Activated naive CD8-positive, alpha-beta T cell treated with anti-CD3 and anti-CD28 coated beads for 36 hours (primary cell): ENCODE results near the gene LRP1B. TPM values are rescaled to one million over a fixed set of nuclear protein-coding genes. Genes with fewer than 3 reads are reported as not detected.

ENCODE experiments used
- DNase-seq: peaks from one replicate; pipeline ENCODE4 v3.0.0; 2021
- H3K27ac Mint-ChIP-seq: one replicate; pipeline ENCODE4 v1.8.0; 2022; ENCODE audit warnings: mild to moderate bottlenecking, moderate library complexity, mixed read lengths
- H3K27me3 Mint-ChIP-seq: one replicate; pipeline ENCODE4 v1.8.0; 2022; ENCODE audit warnings: mild to moderate bottlenecking, mixed read lengths
- H3K36me3 Mint-ChIP-seq: one replicate; pipeline ENCODE4 v1.8.0; 2021; ENCODE audit warnings: mild to moderate bottlenecking, mixed read lengths
- H3K4me1 Mint-ChIP-seq: one replicate; pipeline ENCODE4 v1.8.0; 2021; ENCODE audit warnings: mixed read lengths
- H3K4me3 Mint-ChIP-seq: one replicate; pipeline ENCODE4 v1.8.0; 2022; ENCODE audit warnings: mild to moderate bottlenecking, moderate library complexity, mixed read lengths
- H3K9me3 Mint-ChIP-seq: one replicate; pipeline ENCODE4 v1.8.0; 2022; ENCODE audit warnings: mixed read lengths
- total RNA-seq, 2 experiments: library from RNA; stranded (reverse); gene quantifications; one replicate each; pipeline ENCODE4 v1.2.3, GENCODE V29; 2021

Gene LRP1B
- total RNA-seq, 2 experiments from 2014 or later, result not detected

GRCh38 chr2:140262908-140263307, 1867.9 kb downstream of the LRP1B start:
- Mint-ChIP-seq H3K27ac (no peak overlapping the region), H3K9me3 (peaks cover 6% of the 10 kb centered on the region), H3K4me1 (no peaks in the 10 kb centered on the region), H3K27me3 (no peaks in the 10 kb centered on the region), H3K36me3 (no peaks in the 10 kb centered on the region), H3K4me3 (no peak overlapping the region)
- no peak for DNase-seq

DNA sequence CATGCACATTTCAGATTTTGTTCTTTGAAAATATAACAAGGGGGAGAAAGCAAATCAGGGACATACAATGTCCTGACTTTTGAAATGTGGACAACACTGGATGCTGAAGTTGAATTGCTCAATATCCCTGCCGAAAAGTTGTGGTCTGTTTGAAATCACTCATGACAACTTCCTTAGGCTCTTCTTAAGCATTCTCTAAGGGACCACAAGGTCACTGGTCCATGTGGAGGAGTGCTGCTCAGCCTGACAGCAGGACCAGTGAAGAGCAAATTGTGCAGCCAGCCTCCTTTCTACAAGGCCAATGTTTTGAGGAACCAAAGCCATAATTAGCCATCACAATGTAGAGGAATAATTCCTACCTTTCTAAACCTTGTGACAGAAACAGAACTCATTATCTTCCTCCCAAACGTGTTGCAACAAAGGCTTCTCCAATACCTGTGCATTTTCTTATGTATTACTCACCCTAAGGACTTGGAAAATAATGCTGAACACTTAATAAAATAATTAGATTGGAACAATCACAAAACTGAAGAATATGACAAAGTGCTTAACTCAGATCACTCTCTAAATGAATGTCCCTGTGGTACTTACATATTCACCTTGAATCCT, 1873.0 kb downstream of the LRP1B start:
- Mint-ChIP-seq H3K27ac (no peak overlapping the region), H3K9me3 (peaks cover 2% of the 10 kb centered on the region), H3K27me3 (no peaks in the 10 kb centered on the region), H3K4me1 (no peaks in the 10 kb centered on the region), H3K36me3 (no peaks in the 10 kb centered on the region), H3K4me3 (no peak overlapping the region)
- DNase-seq, result no peak

GRCh38 chr2:140256080-140256479, 1874.7 kb downstream of the LRP1B start:
- H3K9me3 Mint-ChIP-seq, result peaks cover 2% of the 10 kb centered on the region
- no peaks in the 10 kb centered on the region for H3K36me3 Mint-ChIP-seq

GRCh38 chr2:140249821-140250220, 1881.0 kb downstream of the LRP1B start:
- Mint-ChIP-seq H3K4me3 (no peak overlapping the region), H3K27me3 (no peaks in the 10 kb centered on the region), H3K4me1 (no peaks in the 10 kb centered on the region), H3K36me3 (no peaks in the 10 kb centered on the region), H3K9me3 (no peaks in the 10 kb centered on the region), H3K27ac (no peak overlapping the region)
- DNase-seq, result no peak

More at GRCh38 chr2:140256080-140256479, 1874.7 kb downstream of the LRP1B start:
- Mint-ChIP-seq H3K4me3 (no peak overlapping the region), H3K27ac (no peak overlapping the region), H3K4me1 (no peaks in the 10 kb centered on the region), H3K27me3 (no peaks in the 10 kb centered on the region)
- no peak for DNase-seq

DNA sequence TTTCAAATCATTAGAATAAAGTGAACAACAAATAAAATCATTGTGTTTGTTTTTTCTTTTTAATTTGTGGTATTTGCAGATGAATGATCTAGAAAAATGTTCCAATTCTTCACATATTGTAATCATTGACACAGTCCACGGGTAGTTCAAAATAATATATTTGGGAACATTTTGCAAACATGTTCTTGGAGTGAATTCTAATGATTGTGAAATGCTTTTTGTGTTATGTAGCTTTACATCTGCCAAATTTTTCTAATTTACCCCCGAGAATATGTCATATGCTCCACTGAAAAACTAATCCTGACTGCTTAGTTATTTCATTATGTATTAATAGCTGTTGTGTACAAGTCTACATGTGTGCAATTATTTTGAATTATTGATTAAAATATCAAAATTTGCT, 1882.2 kb downstream of the LRP1B start:
- H3K36me3 Mint-ChIP-seq, result no peaks in the 10 kb centered on the region
- no peaks in the 10 kb centered on the region for H3K27me3 Mint-ChIP-seq
- H3K27ac Mint-ChIP-seq, result no peak overlapping the region
- no peaks in the 10 kb centered on the region for H3K4me1 Mint-ChIP-seq
- no peak for DNase-seq
- no peaks in the 10 kb centered on the region for H3K9me3 Mint-ChIP-seq
- H3K4me3 Mint-ChIP-seq, result no peak overlapping the region

GRCh38 chr2:140247451-140248195, 1883.2 kb downstream of the LRP1B start:
- H3K27ac Mint-ChIP-seq, result no peak overlapping the region
- H3K27me3 Mint-ChIP-seq, result no peaks in the 10 kb centered on the region
- H3K9me3 Mint-ChIP-seq, result no peaks in the 10 kb centered on the region

GRCh38 chr2:140246957-140247356, 1883.9 kb downstream of the LRP1B start:
- no peaks in the 10 kb centered on the region for H3K36me3 Mint-ChIP-seq
- DNase-seq, result no peak
- H3K4me1 Mint-ChIP-seq, result no peaks in the 10 kb centered on the region
- H3K9me3 Mint-ChIP-seq, result no peaks in the 10 kb centered on the region
- H3K27me3 Mint-ChIP-seq, result no peaks in the 10 kb centered on the region
- H3K4me3 Mint-ChIP-seq, result no peak overlapping the region
- no peak overlapping the region for H3K27ac Mint-ChIP-seq

More at GRCh38 chr2:140247451-140248195, 1883.2 kb downstream of the LRP1B start:
- Mint-ChIP-seq H3K36me3 (no peaks in the 10 kb centered on the region), H3K4me3 (no peak overlapping the region), H3K4me1 (no peaks in the 10 kb centered on the region)
- no peak for DNase-seq

- Mint-ChIP-seq H3K27ac (no peak overlapping the region), H3K4me1 (no peaks in the 10 kb centered on the region), H3K9me3 (no peaks in the 10 kb centered on the region), H3K36me3 (no peaks in the 10 kb centered on the region), H3K4me3 (no peak overlapping the region), H3K27me3 (no peaks in the 10 kb centered on the region)
- DNase-seq, result no peak
Measured at GRCh38 chr2:140246058-140246457, 1884.8 kb downstream of the LRP1B start.

DNA sequence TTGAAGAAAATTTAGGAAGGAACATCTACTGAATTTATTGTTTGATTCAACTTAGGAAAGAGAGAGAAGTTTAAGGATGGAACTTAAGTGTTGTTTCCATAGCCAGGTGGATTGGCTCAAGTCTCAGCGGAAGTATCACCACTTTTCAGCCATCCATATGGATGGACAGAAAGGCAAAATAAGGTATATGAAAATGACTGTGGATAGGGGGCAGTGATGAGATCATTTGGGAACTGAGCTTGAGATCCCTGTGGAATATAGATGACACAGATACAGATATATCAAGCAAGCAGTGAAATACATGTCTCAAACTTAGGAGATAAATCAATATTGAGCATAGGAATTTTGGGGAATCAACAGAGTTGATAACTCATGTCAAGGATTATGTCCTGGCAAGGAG, 1887.9 kb downstream of the LRP1B start:
- no peak for DNase-seq
- Mint-ChIP-seq H3K4me3 (no peak overlapping the region), H3K4me1 (no peaks in the 10 kb centered on the region), H3K36me3 (no peaks in the 10 kb centered on the region), H3K27me3 (no peaks in the 10 kb centered on the region), H3K27ac (no peak overlapping the region), H3K9me3 (no peaks in the 10 kb centered on the region)

DNA sequence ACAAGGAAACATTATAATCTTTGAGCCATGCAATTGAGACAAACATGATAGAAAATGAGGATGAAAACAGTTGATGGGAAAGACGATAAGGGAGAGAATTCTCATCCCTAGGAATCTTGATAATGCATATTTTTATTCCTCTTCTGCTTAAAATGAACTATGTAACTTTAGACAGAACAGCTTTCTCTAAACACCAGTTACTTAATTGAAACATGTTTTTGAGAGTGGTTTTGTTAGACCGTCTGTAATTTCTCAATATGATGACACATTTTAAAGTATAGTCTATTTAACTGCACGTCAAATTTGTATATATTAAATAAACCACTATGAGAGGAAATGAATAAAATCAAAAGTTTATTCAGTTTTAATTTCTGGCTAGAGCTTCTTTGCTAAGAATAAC, 1896.7 kb downstream of the LRP1B start:
- DNase-seq, result no peak
- Mint-ChIP-seq H3K27me3 (no peaks in the 10 kb centered on the region), H3K4me3 (no peak overlapping the region), H3K9me3 (peaks cover 2% of the 10 kb centered on the region), H3K27ac (no peak overlapping the region), H3K4me1 (no peaks in the 10 kb centered on the region), H3K36me3 (no peaks in the 10 kb centered on the region)

GRCh38 chr2:140210963-140211362, 1919.9 kb downstream of the LRP1B start:
- H3K4me1 Mint-ChIP-seq, result no peaks in the 10 kb centered on the region
- no peaks in the 10 kb centered on the region for H3K27me3 Mint-ChIP-seq
- DNase-seq, result no peak
- H3K36me3 Mint-ChIP-seq, result no peaks in the 10 kb centered on the region
- peaks cover 6% of the 10 kb centered on the region for H3K9me3 Mint-ChIP-seq
- no peak overlapping the region for H3K27ac Mint-ChIP-seq
- no peak overlapping the region for H3K4me3 Mint-ChIP-seq

GRCh38 chr2:140205093-140205492, 1925.7 kb downstream of the LRP1B start:
- no peak for DNase-seq
- no peaks in the 10 kb centered on the region for H3K27me3 Mint-ChIP-seq
- H3K27ac Mint-ChIP-seq, result no peak overlapping the region
- H3K4me3 Mint-ChIP-seq, result no peak overlapping the region
- no peaks in the 10 kb centered on the region for H3K36me3 Mint-ChIP-seq
- peaks cover 2% of the 10 kb centered on the region for H3K9me3 Mint-ChIP-seq
- peaks cover 3% of the 10 kb centered on the region for H3K4me1 Mint-ChIP-seq

GRCh38 chr2:140203347-140203746, 1927.5 kb downstream of the LRP1B start:
- Mint-ChIP-seq H3K27me3 (no peaks in the 10 kb centered on the region), H3K9me3 (peaks cover 2% of the 10 kb centered on the region), H3K36me3 (no peaks in the 10 kb centered on the region), H3K4me3 (no peak overlapping the region), H3K4me1 (peaks cover 3% of the 10 kb centered on the region), H3K27ac (no peak overlapping the region)
- DNase-seq, result no peak

DNA sequence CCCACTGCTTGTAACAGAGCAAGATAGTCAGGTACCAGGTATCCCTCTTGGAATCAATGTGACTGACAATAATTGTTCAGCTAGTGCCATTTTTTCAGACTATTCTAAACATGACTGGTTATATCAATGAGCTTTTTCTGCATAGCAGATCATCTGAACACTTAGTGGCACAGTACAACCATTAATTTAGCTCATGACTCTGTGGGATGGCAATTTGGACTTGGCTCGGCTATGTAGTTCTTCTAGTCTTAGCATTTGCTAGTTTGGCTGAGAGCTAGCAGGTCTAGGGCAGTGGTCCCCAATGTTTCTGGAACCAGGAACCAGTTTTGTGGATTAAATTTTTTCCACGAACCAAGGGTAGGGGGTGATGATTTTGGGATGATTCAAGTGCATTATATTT, 1929.2 kb downstream of the LRP1B start:
- H3K36me3 Mint-ChIP-seq, result no peaks in the 10 kb centered on the region
- peaks cover 3% of the 10 kb centered on the region for H3K4me1 Mint-ChIP-seq
- DNase-seq, result no peak
- no peaks in the 10 kb centered on the region for H3K27me3 Mint-ChIP-seq
- H3K27ac Mint-ChIP-seq, result no peak overlapping the region
- H3K4me3 Mint-ChIP-seq, result no peak overlapping the region
- H3K9me3 Mint-ChIP-seq, result peaks cover 2% of the 10 kb centered on the region

DNA sequence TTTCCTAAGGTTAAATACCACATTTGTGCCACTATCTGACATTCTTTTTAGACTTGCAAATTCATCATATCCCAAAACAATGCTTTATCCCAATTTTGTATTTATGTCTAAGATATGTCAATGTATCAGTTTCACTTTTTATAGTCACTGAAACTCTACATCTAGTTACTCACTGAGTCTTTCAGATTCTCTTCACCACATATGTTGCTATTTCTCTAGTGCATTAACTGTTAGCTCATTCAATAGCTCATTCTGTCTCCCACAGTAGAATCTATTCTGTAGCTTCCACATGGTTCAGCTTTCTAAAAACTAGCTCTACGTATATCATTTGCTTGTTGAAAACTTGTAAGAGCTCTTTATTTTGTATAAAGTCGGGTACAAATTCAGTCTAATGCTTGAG, 1930.1 kb downstream of the LRP1B start:
- no peaks in the 10 kb centered on the region for H3K27me3 Mint-ChIP-seq
- H3K27ac Mint-ChIP-seq, result no peak overlapping the region
- H3K4me1 Mint-ChIP-seq, result peaks cover 3% of the 10 kb centered on the region
- no peaks in the 10 kb centered on the region for H3K36me3 Mint-ChIP-seq
- DNase-seq, result no peak
- no peak overlapping the region for H3K4me3 Mint-ChIP-seq
- peaks cover 2% of the 10 kb centered on the region for H3K9me3 Mint-ChIP-seq

DNA sequence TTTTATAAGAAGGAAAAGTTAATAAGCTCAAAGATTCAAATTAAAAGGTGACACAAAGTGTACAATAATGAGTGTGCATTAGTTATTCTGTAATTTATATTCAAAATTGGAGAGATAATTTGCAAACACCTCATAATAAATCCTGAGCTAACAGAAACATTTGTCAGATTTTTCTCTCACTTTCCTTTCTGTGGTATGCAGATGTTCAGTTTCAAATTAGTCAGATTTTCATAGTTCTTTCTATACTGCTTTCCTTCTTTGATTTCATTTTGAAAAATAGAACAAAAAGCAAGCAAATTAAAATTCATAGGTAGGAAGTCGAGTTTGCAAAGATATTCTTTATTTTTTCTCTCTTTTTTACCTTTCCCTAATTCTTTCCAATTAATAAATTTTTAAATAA, 1930.5 kb downstream of the LRP1B start:
- Mint-ChIP-seq H3K9me3 (peaks cover 2% of the 10 kb centered on the region), H3K27me3 (no peaks in the 10 kb centered on the region), H3K4me1 (peaks cover 3% of the 10 kb centered on the region), H3K4me3 (no peak overlapping the region), H3K36me3 (no peaks in the 10 kb centered on the region), H3K27ac (no peak overlapping the region)
- DNase-seq, result no peak
